ENCODE results near the gene DUXA. TPM values are rescaled to one million over a fixed set of nuclear protein-coding genes. Genes with fewer than 3 reads are reported as not detected.

The DUXA gene
- polyA plus RNA-seq, 6 donors from 2014 or later = not detected

Other genes with a start within 250 kb of the DUXA start
- not detected for gene USP29, start 47.5 kb downstream of the DUXA start, polyA plus RNA-seq (ENCODE audit: low read depth in 6 of 6)
- gene ZIM3, start 22.3 kb downstream of the DUXA start, polyA plus RNA-seq (ENCODE audit: low read depth in 6 of 6) = not detected
- gene ZNF264, start 24.0 kb upstream of the DUXA start, polyA plus RNA-seq (ENCODE audit: low read depth in 6 of 6) = 10 to 100 TPM in 5 of 6 donors, 1 to 10 TPM in 1; 6.9 to 25.2 (median 22.2) TPM
- 1 to 10 TPM in 3 of 6 donors, under 1 TPM in 2, not detected in 1; 0.41 to 2.5 (median 1.7) TPM for gene AURKC, start 63.5 kb upstream of the DUXA start, polyA plus RNA-seq (ENCODE audit: low read depth in 6 of 6)
- 1 to 10 TPM in 5 of 6 donors, not detected in 1; 3.4 to 5.9 (median 4.7) TPM for gene ZNF805, start 73.1 kb upstream of the DUXA start, polyA plus RNA-seq (ENCODE audit: low read depth in 6 of 6)
- gene ZNF460, start 113.0 kb upstream of the DUXA start, polyA plus RNA-seq (ENCODE audit: low read depth in 6 of 6) = 10 to 100 TPM in 4 of 6 donors, 1 to 10 TPM in 1, not detected in 1; 9.2 to 16.6 (median 14.6) TPM
- 10 to 100 TPM in 3 of 6 donors, 1 to 10 TPM in 3; 6.0 to 12.9 (median 9.5) TPM for gene ZNF543, start 153.0 kb upstream of the DUXA start, polyA plus RNA-seq (ENCODE audit: low read depth in 6 of 6)
- gene ZNF304, start 183.8 kb upstream of the DUXA start, polyA plus RNA-seq (ENCODE audit: low read depth in 6 of 6) = 1 to 10 TPM; 4.1 to 8.4 (median 5.0) TPM
- gene TRAPPC2B, start 196.1 kb upstream of the DUXA start, polyA plus RNA-seq (ENCODE audit: low read depth in 6 of 6) = 10 to 100 TPM; 35.5 to 91.3 (median 45.8) TPM
- 1 to 10 TPM in 3 of 6 donors, under 1 TPM in 2, not detected in 1; 0.71 to 2.5 (median 1.2) TPM for gene ZNF547, start 196.1 kb upstream of the DUXA start, polyA plus RNA-seq (ENCODE audit: low read depth in 6 of 6)
- 10 to 100 TPM; 17.4 to 28.4 (median 23.3) TPM for gene ZNF548, start 222.4 kb upstream of the DUXA start, polyA plus RNA-seq (ENCODE audit: low read depth in 6 of 6)
- 10 to 100 TPM in 3 of 6 donors, 1 to 10 TPM in 3; 6.1 to 13.0 (median 9.6) TPM for gene ZNF17, start 243.7 kb upstream of the DUXA start, polyA plus RNA-seq (ENCODE audit: low read depth in 6 of 6)

Data from naive B cell (primary cell).